ENCODE measurements around the gene LIN9.

Gene LIN9, protein sequence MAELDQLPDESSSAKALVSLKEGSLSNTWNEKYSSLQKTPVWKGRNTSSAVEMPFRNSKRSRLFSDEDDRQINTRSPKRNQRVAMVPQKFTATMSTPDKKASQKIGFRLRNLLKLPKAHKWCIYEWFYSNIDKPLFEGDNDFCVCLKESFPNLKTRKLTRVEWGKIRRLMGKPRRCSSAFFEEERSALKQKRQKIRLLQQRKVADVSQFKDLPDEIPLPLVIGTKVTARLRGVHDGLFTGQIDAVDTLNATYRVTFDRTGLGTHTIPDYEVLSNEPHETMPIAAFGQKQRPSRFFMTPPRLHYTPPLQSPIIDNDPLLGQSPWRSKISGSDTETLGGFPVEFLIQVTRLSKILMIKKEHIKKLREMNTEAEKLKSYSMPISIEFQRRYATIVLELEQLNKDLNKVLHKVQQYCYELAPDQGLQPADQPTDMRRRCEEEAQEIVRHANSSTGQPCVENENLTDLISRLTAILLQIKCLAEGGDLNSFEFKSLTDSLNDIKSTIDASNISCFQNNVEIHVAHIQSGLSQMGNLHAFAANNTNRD

DNA sequence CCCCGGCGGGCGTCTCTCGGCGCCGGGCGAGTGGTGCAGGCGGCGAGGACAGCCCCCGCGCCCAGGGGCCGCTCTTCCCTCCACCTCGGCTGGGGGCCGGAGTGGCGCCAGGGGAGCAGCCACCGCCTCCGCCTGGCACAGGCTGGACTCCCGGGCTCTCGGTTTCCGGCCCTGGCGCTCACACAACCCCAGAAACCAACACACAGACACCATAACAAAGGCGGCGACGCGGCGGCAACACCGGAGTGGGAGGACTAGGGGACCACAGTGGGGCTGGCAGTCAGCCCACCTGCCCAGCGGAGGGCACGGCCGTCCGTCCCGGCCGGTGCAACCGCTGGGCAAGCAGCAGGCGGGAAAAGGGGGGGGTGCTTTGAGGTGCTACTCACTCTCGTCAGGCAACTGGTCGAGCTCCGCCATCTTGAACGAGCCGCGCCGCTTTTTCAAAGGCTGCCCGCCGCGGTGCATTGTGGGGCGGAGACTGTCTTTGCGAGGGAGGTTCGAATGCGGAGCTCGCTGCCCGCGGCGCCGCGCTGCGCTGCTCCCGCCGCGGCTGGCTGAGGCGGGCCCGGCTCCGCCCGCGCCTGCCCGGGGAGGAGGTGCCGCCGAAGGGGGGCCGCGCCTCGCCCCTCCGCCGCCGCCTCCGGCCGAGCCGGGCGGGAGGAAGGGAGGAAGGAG lies at the start of gene LIN9:
Gene LIN9 (minus strand): TSS at position 442 of the 675 bp plus-strand sequence. CDS start 25 bp downstream, at position 417.
- TF ChIP-seq, protein P1, sequence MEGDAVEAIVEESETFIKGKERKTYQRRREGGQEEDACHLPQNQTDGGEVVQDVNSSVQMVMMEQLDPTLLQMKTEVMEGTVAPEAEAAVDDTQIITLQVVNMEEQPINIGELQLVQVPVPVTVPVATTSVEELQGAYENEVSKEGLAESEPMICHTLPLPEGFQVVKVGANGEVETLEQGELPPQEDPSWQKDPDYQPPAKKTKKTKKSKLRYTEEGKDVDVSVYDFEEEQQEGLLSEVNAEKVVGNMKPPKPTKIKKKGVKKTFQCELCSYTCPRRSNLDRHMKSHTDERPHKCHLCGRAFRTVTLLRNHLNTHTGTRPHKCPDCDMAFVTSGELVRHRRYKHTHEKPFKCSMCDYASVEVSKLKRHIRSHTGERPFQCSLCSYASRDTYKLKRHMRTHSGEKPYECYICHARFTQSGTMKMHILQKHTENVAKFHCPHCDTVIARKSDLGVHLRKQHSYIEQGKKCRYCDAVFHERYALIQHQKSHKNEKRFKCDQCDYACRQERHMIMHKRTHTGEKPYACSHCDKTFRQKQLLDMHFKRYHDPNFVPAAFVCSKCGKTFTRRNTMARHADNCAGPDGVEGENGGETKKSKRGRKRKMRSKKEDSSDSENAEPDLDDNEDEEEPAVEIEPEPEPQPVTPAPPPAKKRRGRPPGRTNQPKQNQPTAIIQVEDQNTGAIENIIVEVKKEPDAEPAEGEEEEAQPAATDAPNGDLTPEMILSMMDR (IDR thresholded peaks at IDR 0.05; ENCODE audit: control insufficient read depth, insufficient read depth, low read depth, low read length, missing control alignments): no peak
- peak; percentile 39 for DNase-seq (ENCODE audit: low read depth)
- H3K4me3 ChIP-seq (ENCODE audit: control insufficient read depth, low read depth, low read length): peak within 1 kb of the TSS; percentile 100

DNA sequence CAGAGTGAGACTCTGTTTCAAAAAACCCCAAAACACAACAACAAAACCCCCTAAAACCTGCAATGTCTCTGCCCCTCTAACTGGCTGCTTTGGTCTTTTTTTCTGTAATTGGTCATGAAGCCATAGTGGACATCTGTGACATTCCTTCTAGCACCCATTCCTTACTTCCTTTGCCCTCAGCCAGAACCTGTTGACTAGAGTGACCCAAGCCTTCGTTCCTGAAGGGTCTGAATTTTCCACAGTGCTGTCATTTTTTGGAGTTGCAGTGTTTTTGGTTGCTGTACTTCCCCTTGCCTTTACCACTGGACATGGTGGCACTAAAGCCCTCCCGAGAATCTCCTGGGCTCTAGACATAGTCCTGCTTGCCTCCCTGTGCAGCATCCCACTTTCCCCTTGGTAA lies 48.5 kb upstream of the LIN9 start:
- TF ChIP-seq, protein P1 (IDR thresholded peaks at IDR 0.05; ENCODE audit: control insufficient read depth, insufficient read depth, low read depth, low read length, missing control alignments): no peak

DNA sequence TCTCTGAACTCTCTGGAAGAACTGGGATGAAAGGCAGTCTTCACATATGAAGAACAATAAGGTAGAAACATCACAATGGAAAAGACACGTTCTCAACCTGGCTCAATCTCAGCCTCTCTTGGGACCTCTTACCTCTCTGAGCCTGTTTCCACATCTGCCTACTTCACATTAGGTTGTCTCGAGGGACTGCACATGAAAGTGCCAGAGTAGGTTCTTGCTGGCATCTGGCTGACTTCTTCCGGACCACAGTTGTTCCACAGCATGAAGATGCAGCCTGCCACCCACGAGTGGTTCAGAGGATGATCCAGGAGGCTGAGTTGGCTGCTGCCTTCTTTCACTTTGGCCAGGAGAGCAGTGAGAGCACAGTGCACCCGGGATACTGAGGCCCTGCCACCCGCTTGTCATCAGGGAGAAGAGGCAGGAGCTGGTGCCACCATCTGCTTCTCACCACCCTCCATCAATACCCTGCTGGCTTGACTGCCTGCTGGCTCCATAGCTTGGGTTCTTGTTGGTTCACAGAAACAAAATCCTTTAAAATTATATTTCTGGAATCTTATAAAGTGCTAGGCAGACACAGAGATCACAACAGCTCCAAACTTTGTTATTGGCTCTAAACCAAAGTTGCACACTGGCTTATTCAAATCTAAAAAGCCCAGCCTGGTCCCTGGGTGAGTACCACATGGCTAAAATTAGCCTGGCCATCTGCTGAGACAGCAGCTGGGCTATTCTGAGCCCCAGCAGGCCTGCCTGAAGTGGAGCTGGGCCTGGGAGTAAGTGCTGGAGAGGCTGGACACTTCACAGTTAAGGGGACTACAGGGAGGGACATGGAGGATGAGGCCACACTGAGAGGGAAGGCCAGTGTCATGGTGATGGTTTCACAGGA lies 46.9 kb upstream of the LIN9 start:
- no peak for DNase-seq (ENCODE audit: low read depth)

More for the DNA sequence above, 48.5 kb upstream of the LIN9 start:
- DNase-seq (ENCODE audit: low read depth): no peak
- H3K4me3 ChIP-seq (ENCODE audit: control insufficient read depth, low read depth, low read length): no peak overlapping the region

DNA sequence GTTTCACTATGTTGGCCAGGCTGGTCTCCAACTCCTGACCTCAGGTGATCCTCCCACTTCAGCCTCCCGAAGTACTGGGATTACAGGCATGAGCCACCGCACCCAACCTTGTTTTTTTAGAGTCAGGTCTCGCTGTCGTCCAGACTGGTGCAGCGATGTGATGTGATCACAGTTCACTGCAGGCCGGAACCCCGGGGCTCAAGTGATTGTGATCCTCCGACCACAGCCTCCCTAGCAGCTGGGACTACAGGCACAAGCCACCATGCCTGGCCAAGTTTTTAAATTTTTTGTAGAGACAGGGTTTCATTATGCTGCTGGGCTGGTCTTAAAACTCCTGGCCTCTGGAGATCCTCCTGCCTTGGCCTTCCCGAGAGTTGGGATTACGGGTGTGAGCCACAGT lies 46.1 kb upstream of the LIN9 start:
- H3K4me3 ChIP-seq (ENCODE audit: control insufficient read depth, low read depth, low read length): no peak overlapping the region
- DNase-seq (ENCODE audit: low read depth): no peak
- TF ChIP-seq, protein P1 (IDR thresholded peaks at IDR 0.05; ENCODE audit: control insufficient read depth, insufficient read depth, low read depth, low read length, missing control alignments): no peak

More for the DNA sequence above, 46.9 kb upstream of the LIN9 start:
- no peak overlapping the region for H3K4me3 ChIP-seq (ENCODE audit: control insufficient read depth, low read depth, low read length)
- TF ChIP-seq, protein P1 (IDR thresholded peaks at IDR 0.05; ENCODE audit: control insufficient read depth, insufficient read depth, low read depth, low read length, missing control alignments): no peak

DNA sequence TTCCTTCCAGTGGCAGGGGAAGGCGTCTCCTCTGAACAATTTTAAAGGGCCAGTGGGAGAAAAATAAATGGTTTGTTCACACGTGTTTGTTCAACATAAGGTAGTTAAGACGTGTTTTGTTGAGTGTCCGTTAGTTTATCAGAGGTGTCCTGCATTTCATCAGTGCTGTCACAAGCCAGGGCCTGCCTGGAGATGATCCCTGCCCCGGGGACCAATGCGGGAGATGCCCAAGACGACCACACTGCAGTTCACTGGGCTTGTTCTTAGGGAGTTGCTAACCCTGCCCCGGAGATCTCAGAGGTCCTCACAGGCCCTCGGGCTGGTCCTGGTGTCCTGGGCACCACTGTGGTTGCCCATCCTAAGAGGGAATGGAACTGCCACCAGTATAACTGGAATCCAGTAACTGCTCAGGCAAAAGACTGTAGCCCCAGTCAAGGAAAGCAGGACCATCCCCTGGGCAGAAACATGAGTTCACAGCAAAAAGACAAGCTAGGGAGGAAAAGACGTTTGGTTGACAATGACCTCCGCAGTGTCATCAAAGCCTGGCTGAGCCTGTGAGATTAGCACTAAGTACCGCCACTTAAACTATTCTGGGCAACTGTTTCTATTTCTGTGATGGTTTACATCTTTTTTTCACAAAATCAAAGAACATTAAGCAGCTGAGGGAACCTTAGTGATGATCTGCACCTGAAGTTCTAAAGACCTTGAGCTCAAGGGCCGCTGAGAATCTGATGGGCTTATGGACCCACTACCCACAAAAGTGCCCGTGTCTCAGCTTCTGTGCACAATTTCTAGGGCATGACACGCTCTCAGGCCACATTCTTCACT lies 44.9 kb upstream of the LIN9 start:
- H3K4me3 ChIP-seq (ENCODE audit: control insufficient read depth, low read depth, low read length): no peak overlapping the region
- TF ChIP-seq, protein P1 (IDR thresholded peaks at IDR 0.05; ENCODE audit: control insufficient read depth, insufficient read depth, low read depth, low read length, missing control alignments): no peak
- no peak for DNase-seq (ENCODE audit: low read depth)

Measured in AG09309 (cell line).